ENCODE data around the gene NTRK3. TPM values are rescaled to one million over a fixed set of nuclear protein-coding genes. Genes with fewer than 3 reads are reported as not detected.

NTRK3 gene
- total RNA-seq, 6 experiments from 2014 or later, result 0.35 to 0.75 (median 0.46) TPM

- WGBS (ENCODE audit: insufficient coverage, low coverage, low lambda C conversion rate, missing lambda C conversion rate), result 28% methylated on average over 4 of the region's 12 CpGs
- no peak for DNase-seq
Observed at GRCh38 chr15:88115486-88116152, 140.9 kb downstream of the NTRK3 start.

GRCh38 chr15:88113613-88114308 lies 142.8 kb downstream of the NTRK3 start:
- no peak for ATAC-seq
- Histone ChIP-seq H3K36me3 (no peaks in the 10 kb centered on the region), H3K4me3 (no peak overlapping the region), H3K9me3 (no peaks in the 10 kb centered on the region), H3K27ac (no peak overlapping the region), H3K27me3 (no peaks in the 10 kb centered on the region), H3K4me1 (no peaks in the 10 kb centered on the region)
- DNase-seq, result no peak
- TF ChIP-seq CTCF (IDR thresholded peaks at IDR 0.05), result no peak
- no peak for TF ChIP-seq POLR2A (IDR thresholded peaks at IDR 0.05)
- intact Hi-C loops (cut with DNase I), result no loop called here
- 11% methylated on average over 1 of the region's 1 CpG for WGBS (ENCODE audit: insufficient coverage, low coverage, low lambda C conversion rate, missing lambda C conversion rate)

More at GRCh38 chr15:88115486-88116152, 140.9 kb downstream of the NTRK3 start:
- no peak for ATAC-seq
- TF ChIP-seq CTCF (IDR thresholded peaks at IDR 0.05), result no peak
- no peak for TF ChIP-seq POLR2A (IDR thresholded peaks at IDR 0.05)
- H3K4me3 ChIP-seq, result no peak overlapping the region
- H3K4me1 ChIP-seq, result no peaks in the 10 kb centered on the region
- no peaks in the 10 kb centered on the region for H3K36me3 ChIP-seq
- no peaks in the 10 kb centered on the region for H3K9me3 ChIP-seq
- intact Hi-C loops (cut with DNase I), result no loop called here
- no peak overlapping the region for H3K27ac ChIP-seq
- no peaks in the 10 kb centered on the region for H3K27me3 ChIP-seq

GRCh38 chr15:88108991-88109390 lies 147.5 kb downstream of the NTRK3 start:
- Histone ChIP-seq H3K4me1 (no peaks in the 10 kb centered on the region), H3K36me3 (no peaks in the 10 kb centered on the region), H3K27me3 (no peaks in the 10 kb centered on the region), H3K27ac (no peak overlapping the region), H3K9me3 (no peaks in the 10 kb centered on the region), H3K4me3 (no peak overlapping the region)
- 51% methylated on average over 9 of the region's 12 CpGs for WGBS (ENCODE audit: insufficient coverage, low coverage, low lambda C conversion rate, missing lambda C conversion rate)
- intact Hi-C loops (cut with DNase I), result no loop called here
- ATAC-seq, result no peak
- TF ChIP-seq POLR2A (IDR thresholded peaks at IDR 0.05), result no peak
- no peak for TF ChIP-seq CTCF (IDR thresholded peaks at IDR 0.05)
- no peak for DNase-seq

DNA sequence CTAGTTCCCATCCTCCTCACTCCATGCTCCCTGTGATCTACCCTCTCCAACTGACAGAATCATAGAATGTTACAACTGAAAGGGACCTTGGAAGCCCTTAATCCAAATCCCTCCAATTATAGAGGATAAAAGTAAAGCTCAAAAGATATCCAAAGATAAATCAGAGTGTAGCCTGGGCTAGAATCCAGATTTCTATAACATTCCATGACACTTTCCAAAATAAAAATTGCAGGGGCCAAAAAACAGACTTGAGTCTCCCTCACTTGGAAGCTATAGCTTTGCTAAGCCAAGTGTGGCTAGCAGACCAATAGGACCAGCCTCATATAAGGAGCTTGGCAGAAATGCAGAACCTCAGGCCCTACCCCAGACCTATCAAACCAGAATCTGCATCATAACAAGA lies 148.1 kb downstream of the NTRK3 start:
- intact Hi-C loops (cut with DNase I), result no loop called here
- no peak overlapping the region for H3K27ac ChIP-seq
- TF ChIP-seq POLR2A (IDR thresholded peaks at IDR 0.05) (no peak), CTCF (IDR thresholded peaks at IDR 0.05) (no peak)

More for the DNA sequence above, 148.1 kb downstream of the NTRK3 start:
- ATAC-seq, result no peak
- no peak for DNase-seq
- Histone ChIP-seq H3K9me3 (no peaks in the 10 kb centered on the region), H3K27me3 (no peaks in the 10 kb centered on the region), H3K36me3 (no peaks in the 10 kb centered on the region), H3K4me1 (no peaks in the 10 kb centered on the region), H3K4me3 (no peak overlapping the region)
